ENCODE measurements around the gene CALR.

GRCh38 chr19:12982648-12983047 lies 44.2 kb downstream of the CALR start:
- TF ChIP-seq ZNF274 (IDR thresholded peaks at IDR 0.05; ENCODE audit: low read depth, low read length) (no peak), SUZ12 (IDR thresholded peaks at IDR 0.05; ENCODE audit: extremely low read depth, insufficient read depth, insufficient read length) (no peak)

Data from NT2/D1 (cell line).